ENCODE measurements around the gene ATF4.

The ATF4 gene

GRCh38 chr22:39526736-39527171 lies 6.4 kb downstream of the ATF4 start:
- no peak for DNase-seq (ENCODE audit: low spot score)
- no peak for TF ChIP-seq CTCF (IDR thresholded peaks at IDR 0.05; ENCODE audit: extremely low read depth, missing control alignments)

GRCh38 chr22:39527481-39527961 lies 7.2 kb downstream of the ATF4 start:
- DNase-seq (ENCODE audit: low spot score), result no peak
- TF ChIP-seq CTCF (IDR thresholded peaks at IDR 0.05; ENCODE audit: extremely low read depth, missing control alignments), result no peak

GRCh38 chr22:39528080-39528661 lies 7.8 kb downstream of the ATF4 start:
- no peak for TF ChIP-seq CTCF (IDR thresholded peaks at IDR 0.05; ENCODE audit: extremely low read depth, missing control alignments)
- no peak for DNase-seq (ENCODE audit: low spot score)

- peak; percentile 100 for TF ChIP-seq CTCF (IDR thresholded peaks at IDR 0.05; ENCODE audit: extremely low read depth, missing control alignments)
- peak; percentile 86 for DNase-seq (ENCODE audit: low spot score)
Measured at GRCh38 chr22:39528681-39529486, 8.5 kb downstream of the ATF4 start.

GRCh38 chr22:39529487-39529851 lies 9.1 kb downstream of the ATF4 start:
- no peak for DNase-seq (ENCODE audit: low spot score)
- TF ChIP-seq CTCF (IDR thresholded peaks at IDR 0.05; ENCODE audit: extremely low read depth, missing control alignments), result no peak

- no peak for TF ChIP-seq CTCF (IDR thresholded peaks at IDR 0.05; ENCODE audit: extremely low read depth, missing control alignments)
- no peak for DNase-seq (ENCODE audit: low spot score)
Measured at GRCh38 chr22:39530116-39530515, 9.8 kb downstream of the ATF4 start.

GRCh38 chr22:39530692-39531331 lies 10.4 kb downstream of the ATF4 start:
- TF ChIP-seq CTCF (IDR thresholded peaks at IDR 0.05; ENCODE audit: extremely low read depth, missing control alignments), result peak; percentile 1
- DNase-seq (ENCODE audit: low spot score), result no peak
